Kidney capillary endothelial cell (primary cell): ENCODE measurements around the gene SFPQ.
"Not testable (repeated sequence)": the region's sequence is repeated elsewhere in the genome, so short reads cannot be mapped to it uniquely, and the experiment has no call there.

ENCODE experiments used
- DNase-seq: peaks from one replicate; pipeline ENCODE4 v3.0.0-alpha.2; 2018; ENCODE audit warnings: low spot score

Gene SFPQ, protein sequence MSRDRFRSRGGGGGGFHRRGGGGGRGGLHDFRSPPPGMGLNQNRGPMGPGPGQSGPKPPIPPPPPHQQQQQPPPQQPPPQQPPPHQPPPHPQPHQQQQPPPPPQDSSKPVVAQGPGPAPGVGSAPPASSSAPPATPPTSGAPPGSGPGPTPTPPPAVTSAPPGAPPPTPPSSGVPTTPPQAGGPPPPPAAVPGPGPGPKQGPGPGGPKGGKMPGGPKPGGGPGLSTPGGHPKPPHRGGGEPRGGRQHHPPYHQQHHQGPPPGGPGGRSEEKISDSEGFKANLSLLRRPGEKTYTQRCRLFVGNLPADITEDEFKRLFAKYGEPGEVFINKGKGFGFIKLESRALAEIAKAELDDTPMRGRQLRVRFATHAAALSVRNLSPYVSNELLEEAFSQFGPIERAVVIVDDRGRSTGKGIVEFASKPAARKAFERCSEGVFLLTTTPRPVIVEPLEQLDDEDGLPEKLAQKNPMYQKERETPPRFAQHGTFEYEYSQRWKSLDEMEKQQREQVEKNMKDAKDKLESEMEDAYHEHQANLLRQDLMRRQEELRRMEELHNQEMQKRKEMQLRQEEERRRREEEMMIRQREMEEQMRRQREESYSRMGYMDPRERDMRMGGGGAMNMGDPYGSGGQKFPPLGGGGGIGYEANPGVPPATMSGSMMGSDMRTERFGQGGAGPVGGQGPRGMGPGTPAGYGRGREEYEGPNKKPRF

DNA sequence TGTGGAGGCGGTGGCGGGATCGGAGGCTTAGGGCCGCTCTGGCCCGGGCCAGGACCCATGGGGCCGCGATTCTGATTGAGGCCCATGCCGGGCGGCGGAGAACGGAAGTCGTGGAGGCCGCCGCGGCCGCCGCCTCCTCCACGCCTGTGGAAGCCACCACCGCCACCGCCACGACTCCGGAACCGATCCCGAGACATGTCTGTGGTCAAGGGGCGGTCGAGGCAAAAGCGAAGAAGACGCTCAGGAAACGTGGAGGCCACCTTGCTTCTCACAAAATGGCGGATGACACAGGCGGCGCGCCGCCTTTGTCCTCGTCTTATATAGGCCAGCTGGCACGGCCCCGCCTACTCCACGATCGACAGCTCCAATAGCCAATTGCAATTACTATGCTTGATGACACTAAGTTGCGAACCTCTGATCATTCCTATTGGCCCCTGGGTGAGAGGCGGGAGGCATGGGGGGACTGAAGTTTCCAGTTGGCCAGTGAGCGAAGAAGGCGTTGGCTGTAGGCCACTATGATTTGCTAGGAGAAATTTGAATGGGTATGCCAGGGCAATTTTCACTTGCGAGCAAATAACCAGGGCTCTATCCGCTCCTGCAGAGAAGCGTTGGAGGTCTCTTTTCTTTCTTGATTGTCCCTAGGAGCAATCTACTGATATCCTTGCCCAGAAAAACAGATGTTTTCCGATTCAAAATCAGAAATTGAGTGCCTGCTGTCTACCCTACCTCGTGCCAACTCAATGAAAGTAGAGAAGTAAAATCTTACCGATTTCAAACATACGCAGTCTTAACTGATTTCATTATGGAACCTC lies at the start of gene SFPQ:
SFPQ (minus strand) TSS at position 293 of the 812 bp plus-strand sequence; CDS start at position 197, 96 bp downstream.
- DNase-seq = peak; percentile 94

GRCh38 chr1:35236772-35237171 lies 43.8 kb upstream of the SFPQ start:
- DNase-seq = not testable (repeated sequence)

DNA sequence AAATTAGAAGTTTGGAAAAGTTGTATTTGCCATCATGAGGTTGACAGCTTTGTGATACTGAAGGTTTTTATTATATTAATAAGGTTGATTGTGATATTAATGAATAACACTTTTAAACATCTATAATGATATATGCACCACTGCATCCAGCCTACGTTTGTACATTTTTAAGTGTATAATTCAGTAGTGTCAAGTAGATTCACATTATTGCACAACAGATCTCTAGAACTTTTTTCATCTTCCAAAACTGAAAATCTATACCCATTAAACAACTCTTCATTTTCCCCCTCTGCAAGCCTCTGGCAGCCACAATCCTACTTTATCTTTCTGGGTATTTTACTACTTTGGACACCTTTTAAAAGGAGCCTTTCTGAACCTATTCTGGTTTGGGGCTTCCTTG lies 38.3 kb upstream of the SFPQ start:
- DNase-seq = no peak

DNA sequence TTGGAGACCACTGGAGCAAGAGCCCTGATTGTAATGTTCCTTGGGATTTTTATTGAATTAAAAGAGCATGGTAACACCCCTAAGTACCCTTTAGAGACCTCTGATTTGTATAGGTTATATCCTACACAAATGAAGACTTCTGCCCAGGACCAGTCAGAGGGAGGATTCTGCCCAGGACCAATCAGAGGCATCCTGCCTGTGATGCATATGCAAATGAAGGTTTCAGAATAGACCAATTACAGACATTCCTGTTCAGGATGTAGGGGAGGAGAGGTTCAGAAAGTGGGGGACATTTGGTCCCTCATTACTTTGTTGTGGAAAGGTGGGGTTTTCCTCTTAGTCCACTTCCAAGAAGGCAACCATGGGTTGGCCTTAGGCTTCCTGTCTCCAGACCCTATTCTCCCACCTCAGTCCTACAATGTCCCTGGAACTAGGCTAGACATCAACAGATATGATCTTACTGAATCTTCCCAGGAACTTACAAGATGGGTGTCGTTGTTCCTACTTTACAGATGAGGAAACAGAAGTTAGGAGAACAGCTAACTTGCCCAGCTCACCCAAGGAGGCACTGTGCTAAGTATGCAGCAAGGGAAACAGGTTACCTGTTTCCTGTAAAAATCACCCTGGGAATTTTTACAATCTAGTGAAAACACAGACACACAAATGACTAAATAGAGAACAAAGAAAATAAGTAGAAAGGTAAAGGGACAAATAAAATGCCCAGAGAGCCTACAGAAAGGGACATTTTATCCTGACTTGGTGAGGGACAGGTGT lies 36.8 kb upstream of the SFPQ start:
- no peak for DNase-seq

DNA sequence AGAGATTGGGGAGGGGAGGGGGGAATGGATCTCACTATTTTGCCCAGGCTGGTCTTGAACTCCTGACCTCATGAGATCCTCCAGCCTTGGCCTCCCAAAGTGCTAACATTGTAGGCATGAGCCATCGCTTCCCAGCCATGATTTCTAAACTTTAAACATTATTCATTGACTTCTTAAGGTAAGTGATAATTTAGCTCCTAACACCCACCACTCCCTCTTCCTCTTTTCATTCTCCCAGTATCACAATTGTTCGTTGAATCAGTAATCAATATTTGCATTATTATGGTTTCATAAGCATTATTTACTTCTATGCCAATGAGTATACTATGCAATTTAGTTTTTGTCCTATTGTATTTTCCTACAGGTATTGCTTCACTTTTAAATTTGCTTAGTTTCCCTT lies 33.6 kb upstream of the SFPQ start:
- DNase-seq = no peak

- DNase-seq = no peak
These were observed 30.2 kb upstream of the SFPQ start for GRCh38 chr1:35223084-35223630.

DNA sequence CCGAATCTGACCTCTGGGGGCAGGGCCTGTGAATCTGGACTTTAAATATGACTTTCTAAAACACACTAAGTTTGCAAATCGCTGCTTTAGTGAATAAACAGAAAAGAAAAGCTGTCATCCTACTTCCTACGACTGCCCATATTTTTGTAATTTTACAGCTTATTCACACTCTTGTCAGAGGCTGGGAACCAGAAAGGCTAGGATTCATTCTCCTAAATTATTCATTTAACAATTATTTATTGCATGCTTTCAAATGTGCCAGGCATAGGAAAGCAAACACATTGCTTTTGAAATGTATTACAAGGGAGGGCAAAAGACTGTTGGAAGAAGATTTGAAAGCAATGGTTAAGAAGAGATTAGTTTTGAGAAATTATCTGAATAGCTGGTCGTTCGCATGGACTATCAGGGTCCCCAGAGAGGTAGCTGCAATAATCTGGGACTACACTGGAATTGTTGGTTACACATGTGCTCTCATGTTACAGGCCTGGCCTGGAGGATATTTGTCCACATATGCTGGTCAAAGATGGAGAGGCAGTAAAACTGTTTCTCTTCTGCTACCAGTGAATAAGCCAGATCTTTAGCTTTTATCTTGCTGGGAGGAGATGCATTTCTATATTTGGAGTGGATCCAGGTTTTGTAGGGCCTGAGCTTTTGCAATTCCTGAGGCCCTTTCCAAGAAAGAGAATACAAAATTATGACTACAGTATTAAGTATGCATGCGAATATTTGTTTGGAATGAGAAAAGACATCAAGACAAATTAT lies 29.6 kb upstream of the SFPQ start:
- DNase-seq = no peak

DNA sequence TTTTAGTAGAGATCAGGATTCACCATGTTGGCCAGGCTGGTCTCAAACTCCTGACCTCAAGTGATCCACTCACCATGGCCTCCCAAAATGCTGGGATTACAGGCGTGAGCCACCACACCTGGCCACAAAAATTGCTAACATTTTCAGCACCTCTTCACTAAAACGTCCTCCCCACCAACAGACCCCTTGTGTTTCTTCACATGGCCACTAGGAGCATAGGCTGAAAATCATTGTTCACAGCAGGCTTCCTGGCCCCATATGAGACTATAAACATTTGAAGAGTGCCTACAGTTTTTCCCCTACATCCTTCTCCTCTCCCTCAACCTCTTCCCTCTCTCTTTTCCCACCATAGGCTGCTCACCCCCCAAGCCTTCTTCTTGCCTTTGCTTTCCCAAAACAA lies 28.0 kb upstream of the SFPQ start:
- DNase-seq = peak; percentile 10

DNA sequence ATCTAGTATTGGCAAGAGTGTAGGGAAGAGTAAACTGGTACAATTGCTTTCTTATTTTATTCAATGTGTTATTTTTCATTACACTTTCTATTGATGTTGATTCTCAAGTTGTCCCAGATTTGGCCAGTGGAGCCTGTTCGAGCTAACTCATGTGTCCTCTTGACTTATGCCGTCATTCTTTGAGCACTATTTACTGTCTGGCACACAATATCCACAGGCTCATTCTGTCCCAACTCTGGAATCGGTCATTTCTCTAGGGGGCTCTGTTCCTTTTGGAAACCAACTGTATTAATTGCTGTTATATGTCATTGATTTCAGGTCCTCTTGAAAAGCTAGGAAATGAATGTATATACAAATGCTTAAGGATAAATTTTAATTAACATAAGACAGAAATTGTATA lies 22.4 kb upstream of the SFPQ start:
- DNase-seq = no peak

GRCh38 chr1:35211120-35211414 lies 18.1 kb upstream of the SFPQ start:
- no peak for DNase-seq

- DNase-seq = no peak
These were observed 17.6 kb upstream of the SFPQ start for GRCh38 chr1:35210321-35211119.

GRCh38 chr1:35203295-35203694 lies 10.3 kb upstream of the SFPQ start:
- no peak for DNase-seq

- DNase-seq = peak; percentile 90
These were observed 9.2 kb upstream of the SFPQ start for GRCh38 chr1:35202048-35202719.

DNA sequence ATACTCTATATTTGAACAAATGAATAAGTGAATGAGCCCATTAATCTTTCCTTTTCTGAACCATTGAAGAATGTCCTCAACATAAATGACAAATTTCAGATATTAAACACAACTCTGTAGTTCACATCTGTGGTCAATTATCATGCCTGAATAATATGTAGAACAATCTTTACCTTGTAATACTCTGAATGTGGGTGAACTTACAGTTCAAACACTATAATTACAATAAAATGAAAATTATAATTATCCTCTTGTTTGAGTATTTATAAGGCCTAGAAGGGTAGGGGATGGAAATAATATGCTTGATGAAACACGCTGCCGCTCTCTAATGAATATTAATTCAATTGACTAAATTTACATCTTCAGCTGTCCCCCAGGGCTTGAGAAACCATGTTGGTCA lies 8.7 kb upstream of the SFPQ start:
- DNase-seq = no peak

GRCh38 chr1:35192056-35192852 lies 691 bp downstream of the SFPQ start:
- peak; percentile 60 for DNase-seq

- no peak for DNase-seq
These were observed 1.4 kb downstream of the SFPQ start for GRCh38 chr1:35191429-35192055.

DNA sequence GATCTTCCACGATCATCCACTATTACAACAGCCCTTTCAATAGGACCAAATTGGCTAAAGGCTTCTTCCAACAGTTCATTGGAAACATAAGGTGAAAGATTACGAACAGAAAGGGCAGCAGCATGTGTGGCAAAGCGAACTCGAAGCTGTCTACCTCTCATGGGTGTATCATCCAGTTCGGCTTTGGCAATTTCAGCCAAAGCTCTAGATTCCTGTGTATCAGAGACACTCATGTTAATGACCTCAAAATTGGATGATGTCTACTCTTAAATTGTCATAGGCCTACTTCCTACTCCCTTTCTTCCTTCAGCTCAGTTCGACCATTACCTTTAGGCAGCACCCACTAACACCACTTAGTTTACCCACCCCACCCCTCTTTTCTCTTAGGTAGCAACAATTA lies 2.2 kb downstream of the SFPQ start:
- no peak for DNase-seq
